Activated T-cell treated with anti-CD3 and anti-CD28 coated beads, Interleukin-2, amount 50 U/mL, for 24 hours (primary cell): ENCODE measurements around the gene SMURF2.
A peak's percentile ranks its signal among the peaks of the same experiment; 100 is the strongest.

Source experiments
- DNase-seq: peaks from one replicate; pipeline ENCODE4 v3.0.0-alpha.2; 2020
- H3K27ac Mint-ChIP-seq: 2 replicates; pipeline ENCODE4 v1.8.0; 2020; ENCODE audit warnings: mild to moderate bottlenecking, mixed read lengths
- H3K27me3 Mint-ChIP-seq: 2 replicates; pipeline ENCODE4 v1.8.0; 2020; ENCODE audit warnings: mixed read lengths
- H3K36me3 Mint-ChIP-seq: 2 replicates; pipeline ENCODE4 v1.8.0; 2020; ENCODE audit warnings: low read depth, mixed read lengths
- H3K4me1 Mint-ChIP-seq: 2 replicates; pipeline ENCODE4 v1.8.0; 2020; ENCODE audit warnings: low read depth, mixed read lengths
- H3K4me3 Mint-ChIP-seq: 2 replicates; pipeline ENCODE4 v1.8.0; 2020; ENCODE audit warnings: mild to moderate bottlenecking, moderate library complexity, mixed read lengths
- H3K9me3 Mint-ChIP-seq: 2 replicates; pipeline ENCODE4 v1.8.0; 2020; ENCODE audit warnings: mixed read lengths

The SMURF2 gene

GRCh38 chr17:64661976-64662773 is at the start of gene SMURF2:
SMURF2 (minus strand) TSS chr17:64662307; CDS start chr17:64661880, 427 bp downstream.
- H3K4me1 Mint-ChIP-seq: peaks cover 35% of the 10 kb centered on the region
- H3K4me3 Mint-ChIP-seq: peak within 1 kb of the TSS; percentile 97
- peak within 1 kb of the TSS; percentile 96 for H3K27ac Mint-ChIP-seq
- DNase-seq: peak; percentile 87
- no peaks in the 10 kb centered on the region for H3K27me3 Mint-ChIP-seq
- no peaks in the 10 kb centered on the region for H3K9me3 Mint-ChIP-seq
- peaks cover 9% of the 10 kb centered on the region for H3K36me3 Mint-ChIP-seq

GRCh38 chr17:64709481-64709880 is 47.4 kb upstream of the SMURF2 start:
- Mint-ChIP-seq H3K9me3 (no peaks in the 10 kb centered on the region), H3K27me3 (no peaks in the 10 kb centered on the region), H3K36me3 (no peaks in the 10 kb centered on the region), H3K4me3 (no peak overlapping the region), H3K27ac (peak overlapping the region; percentile 89), H3K4me1 (peaks cover 58% of the 10 kb centered on the region)
- DNase-seq: peak; percentile 33

GRCh38 chr17:64707050-64707591 is 45.0 kb upstream of the SMURF2 start:
- Mint-ChIP-seq H3K9me3 (no peaks in the 10 kb centered on the region), H3K4me1 (peaks cover 36% of the 10 kb centered on the region), H3K36me3 (no peaks in the 10 kb centered on the region), H3K27me3 (no peaks in the 10 kb centered on the region), H3K27ac (no peak overlapping the region), H3K4me3 (no peak overlapping the region)
- no peak for DNase-seq

GRCh38 chr17:64706224-64707049 is 44.3 kb upstream of the SMURF2 start:
- DNase-seq: no peak
- H3K27ac Mint-ChIP-seq: no peak overlapping the region
- H3K27me3 Mint-ChIP-seq: no peaks in the 10 kb centered on the region
- H3K4me3 Mint-ChIP-seq: no peak overlapping the region
- H3K9me3 Mint-ChIP-seq: no peaks in the 10 kb centered on the region
- no peaks in the 10 kb centered on the region for H3K36me3 Mint-ChIP-seq
- H3K4me1 Mint-ChIP-seq: peaks cover 33% of the 10 kb centered on the region

- Mint-ChIP-seq H3K9me3 (no peaks in the 10 kb centered on the region), H3K4me3 (no peak overlapping the region), H3K27ac (no peak overlapping the region), H3K4me1 (peaks cover 7% of the 10 kb centered on the region), H3K36me3 (no peaks in the 10 kb centered on the region), H3K27me3 (no peaks in the 10 kb centered on the region)
- DNase-seq: no peak
These were observed 40.7 kb upstream of the SMURF2 start for GRCh38 chr17:64702815-64703214.

GRCh38 chr17:64698725-64699124 is 36.6 kb upstream of the SMURF2 start:
- Mint-ChIP-seq H3K27ac (no peak overlapping the region), H3K27me3 (no peaks in the 10 kb centered on the region), H3K9me3 (no peaks in the 10 kb centered on the region), H3K36me3 (no peaks in the 10 kb centered on the region), H3K4me1 (no peaks in the 10 kb centered on the region), H3K4me3 (no peak overlapping the region)
- no peak for DNase-seq

- H3K4me3 Mint-ChIP-seq: no peak overlapping the region
- no peaks in the 10 kb centered on the region for H3K4me1 Mint-ChIP-seq
- no peaks in the 10 kb centered on the region for H3K9me3 Mint-ChIP-seq
- no peaks in the 10 kb centered on the region for H3K27me3 Mint-ChIP-seq
- H3K36me3 Mint-ChIP-seq: no peaks in the 10 kb centered on the region
- DNase-seq: no peak
- H3K27ac Mint-ChIP-seq: no peak overlapping the region
These were observed 32.1 kb upstream of the SMURF2 start for GRCh38 chr17:64694207-64694606.

GRCh38 chr17:64692187-64692586 is 30.1 kb upstream of the SMURF2 start:
- Mint-ChIP-seq H3K36me3 (no peaks in the 10 kb centered on the region), H3K4me1 (no peaks in the 10 kb centered on the region), H3K4me3 (no peak overlapping the region), H3K27me3 (no peaks in the 10 kb centered on the region), H3K9me3 (no peaks in the 10 kb centered on the region), H3K27ac (no peak overlapping the region)
- no peak for DNase-seq

GRCh38 chr17:64689106-64689505 is 27.0 kb upstream of the SMURF2 start:
- Mint-ChIP-seq H3K4me3 (no peak overlapping the region), H3K27me3 (no peaks in the 10 kb centered on the region), H3K27ac (no peak overlapping the region), H3K9me3 (no peaks in the 10 kb centered on the region), H3K36me3 (no peaks in the 10 kb centered on the region), H3K4me1 (no peaks in the 10 kb centered on the region)
- DNase-seq: no peak

GRCh38 chr17:64688481-64688880 is 26.4 kb upstream of the SMURF2 start:
- DNase-seq: no peak
- Mint-ChIP-seq H3K36me3 (no peaks in the 10 kb centered on the region), H3K4me3 (no peak overlapping the region), H3K9me3 (no peaks in the 10 kb centered on the region), H3K27ac (no peak overlapping the region), H3K4me1 (no peaks in the 10 kb centered on the region), H3K27me3 (no peaks in the 10 kb centered on the region)

GRCh38 chr17:64687961-64688360 is 25.9 kb upstream of the SMURF2 start:
- no peak for DNase-seq
- Mint-ChIP-seq H3K9me3 (no peaks in the 10 kb centered on the region), H3K4me1 (no peaks in the 10 kb centered on the region), H3K4me3 (no peak overlapping the region), H3K27ac (no peak overlapping the region), H3K27me3 (no peaks in the 10 kb centered on the region), H3K36me3 (no peaks in the 10 kb centered on the region)

- Mint-ChIP-seq H3K4me1 (no peaks in the 10 kb centered on the region), H3K9me3 (no peaks in the 10 kb centered on the region), H3K27me3 (no peaks in the 10 kb centered on the region), H3K36me3 (no peaks in the 10 kb centered on the region), H3K4me3 (no peak overlapping the region), H3K27ac (no peak overlapping the region)
- no peak for DNase-seq
These were observed 25.3 kb upstream of the SMURF2 start for GRCh38 chr17:64687376-64687775.

- H3K27ac Mint-ChIP-seq: no peak overlapping the region
- H3K27me3 Mint-ChIP-seq: no peaks in the 10 kb centered on the region
- no peaks in the 10 kb centered on the region for H3K4me1 Mint-ChIP-seq
- H3K9me3 Mint-ChIP-seq: no peaks in the 10 kb centered on the region
- no peak overlapping the region for H3K4me3 Mint-ChIP-seq
- no peaks in the 10 kb centered on the region for H3K36me3 Mint-ChIP-seq
- no peak for DNase-seq
These were observed 24.6 kb upstream of the SMURF2 start for GRCh38 chr17:64686705-64687104.

- H3K4me1 Mint-ChIP-seq: no peaks in the 10 kb centered on the region
These were observed 23.6 kb upstream of the SMURF2 start for GRCh38 chr17:64685705-64686104.

GRCh38 chr17:64683796-64684195 is 21.7 kb upstream of the SMURF2 start:
- DNase-seq: no peak
- Mint-ChIP-seq H3K4me1 (no peaks in the 10 kb centered on the region), H3K9me3 (no peaks in the 10 kb centered on the region), H3K27me3 (no peaks in the 10 kb centered on the region), H3K36me3 (no peaks in the 10 kb centered on the region), H3K27ac (no peak overlapping the region), H3K4me3 (no peak overlapping the region)

More at GRCh38 chr17:64685705-64686104, 23.6 kb upstream of the SMURF2 start:
- H3K27ac Mint-ChIP-seq: no peak overlapping the region
- no peak overlapping the region for H3K4me3 Mint-ChIP-seq
- no peaks in the 10 kb centered on the region for H3K36me3 Mint-ChIP-seq
- no peak for DNase-seq
- no peaks in the 10 kb centered on the region for H3K27me3 Mint-ChIP-seq
- H3K9me3 Mint-ChIP-seq: no peaks in the 10 kb centered on the region
